Erythroblast (primary cell): Measurements from ENCODE around the gene HNF1B.
A peak's percentile ranks its signal among the peaks of the same experiment; 100 is the strongest.
"Not testable (repeated sequence)": the region's sequence is repeated elsewhere in the genome, so short reads cannot be mapped to it uniquely, and the experiment has no call there.

Experiments
- DNase-seq, 2 experiments: peaks; one replicate each; lab custom pipeline; 2025; lab: John Stamatoyannopoulos, UW
- GATA1 ChIP-seq: IDR thresholded peaks from 2 replicates; pipeline ENCODE4 v1.6.1; 2011; ENCODE audit warnings: low read depth, mild to moderate bottlenecking, control low read depth, low read length, moderate library complexity
- POLR2A ChIP-seq: IDR thresholded peaks from 2 replicates; pipeline ENCODE4 v1.6.1; 2011; ENCODE audit warnings: mild to moderate bottlenecking, low read length

HNF1B gene, protein sequence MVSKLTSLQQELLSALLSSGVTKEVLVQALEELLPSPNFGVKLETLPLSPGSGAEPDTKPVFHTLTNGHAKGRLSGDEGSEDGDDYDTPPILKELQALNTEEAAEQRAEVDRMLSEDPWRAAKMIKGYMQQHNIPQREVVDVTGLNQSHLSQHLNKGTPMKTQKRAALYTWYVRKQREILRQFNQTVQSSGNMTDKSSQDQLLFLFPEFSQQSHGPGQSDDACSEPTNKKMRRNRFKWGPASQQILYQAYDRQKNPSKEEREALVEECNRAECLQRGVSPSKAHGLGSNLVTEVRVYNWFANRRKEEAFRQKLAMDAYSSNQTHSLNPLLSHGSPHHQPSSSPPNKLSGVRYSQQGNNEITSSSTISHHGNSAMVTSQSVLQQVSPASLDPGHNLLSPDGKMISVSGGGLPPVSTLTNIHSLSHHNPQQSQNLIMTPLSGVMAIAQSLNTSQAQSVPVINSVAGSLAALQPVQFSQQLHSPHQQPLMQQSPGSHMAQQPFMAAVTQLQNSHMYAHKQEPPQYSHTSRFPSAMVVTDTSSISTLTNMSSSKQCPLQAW

GRCh38 chr17:37744961-37745800, at the start of gene HNF1B:
TSS of gene HNF1B (minus strand) at chr17:37745059. CDS start at chr17:37744884, 175 bp downstream.
- DNase-seq: no peak
- TF ChIP-seq POLR2A: no peak
- TF ChIP-seq GATA1: no peak

DNA sequence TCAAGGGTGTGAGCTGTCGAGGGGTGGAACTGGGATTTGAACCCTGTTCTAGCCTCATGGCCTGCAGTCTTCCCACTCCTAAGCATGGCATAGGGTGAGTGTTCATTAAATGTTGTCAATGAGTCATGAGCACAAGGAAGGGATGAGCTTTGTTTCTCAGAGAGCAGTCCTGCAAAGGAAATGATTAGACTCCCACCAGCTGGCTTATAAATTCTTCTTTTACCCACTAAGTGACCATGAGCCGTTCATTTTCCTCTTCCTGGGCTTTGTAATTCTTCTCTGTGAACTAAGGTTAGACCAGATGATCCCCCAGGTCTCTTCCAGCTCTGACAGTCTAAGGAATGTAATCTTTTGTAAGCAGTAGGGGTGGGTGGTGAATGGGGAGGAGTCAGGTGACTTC, 47.9 kb upstream of the HNF1B start:
- TF ChIP-seq POLR2A (no peak), GATA1 (no peak)
- DNase-seq: no peak

GRCh38 chr17:37791447-37792399, 46.9 kb upstream of the HNF1B start:
- TF ChIP-seq POLR2A (no peak), GATA1 (no peak)
- DNase-seq: peak; percentile 70 to 79

DNA sequence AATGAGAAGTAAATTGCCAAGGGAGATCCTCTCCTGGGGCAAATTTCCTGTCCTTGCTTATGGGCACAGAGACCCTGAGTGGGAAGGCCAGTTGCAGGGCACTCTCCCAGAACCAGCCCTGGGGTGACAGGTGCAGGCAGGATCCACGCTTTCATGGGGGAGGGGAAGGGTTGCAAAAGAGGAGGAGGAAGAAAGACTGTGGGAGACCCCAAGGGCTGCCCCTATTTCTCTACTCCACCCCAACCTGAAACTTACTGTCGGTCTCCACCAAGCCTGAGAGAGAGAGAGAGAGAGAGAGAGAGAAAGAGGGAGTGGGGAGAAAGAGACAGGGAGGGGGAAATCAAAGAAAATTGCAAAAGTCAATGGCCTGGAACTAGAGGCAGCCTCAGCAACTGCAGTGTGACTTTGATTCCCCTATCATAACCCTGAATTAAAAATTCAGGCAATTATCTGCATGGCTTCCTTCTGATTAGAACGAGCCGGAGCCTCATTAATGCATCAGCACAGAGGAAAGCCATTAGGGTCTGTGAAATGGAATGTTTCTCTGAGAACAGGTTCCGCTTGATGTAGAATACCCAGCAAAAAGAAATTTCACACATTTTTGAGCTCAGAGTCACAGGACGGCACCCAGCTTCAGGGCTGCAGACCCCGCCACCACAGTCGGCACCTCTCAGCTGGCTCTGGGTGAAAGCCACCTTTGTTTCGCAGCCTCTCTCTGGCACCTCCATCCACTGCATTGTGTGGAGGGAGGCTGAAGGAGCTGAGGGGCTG, 45.1 kb upstream of the HNF1B start:
- no peak for TF ChIP-seq POLR2A
- TF ChIP-seq GATA1: no peak
- no peak for DNase-seq

DNA sequence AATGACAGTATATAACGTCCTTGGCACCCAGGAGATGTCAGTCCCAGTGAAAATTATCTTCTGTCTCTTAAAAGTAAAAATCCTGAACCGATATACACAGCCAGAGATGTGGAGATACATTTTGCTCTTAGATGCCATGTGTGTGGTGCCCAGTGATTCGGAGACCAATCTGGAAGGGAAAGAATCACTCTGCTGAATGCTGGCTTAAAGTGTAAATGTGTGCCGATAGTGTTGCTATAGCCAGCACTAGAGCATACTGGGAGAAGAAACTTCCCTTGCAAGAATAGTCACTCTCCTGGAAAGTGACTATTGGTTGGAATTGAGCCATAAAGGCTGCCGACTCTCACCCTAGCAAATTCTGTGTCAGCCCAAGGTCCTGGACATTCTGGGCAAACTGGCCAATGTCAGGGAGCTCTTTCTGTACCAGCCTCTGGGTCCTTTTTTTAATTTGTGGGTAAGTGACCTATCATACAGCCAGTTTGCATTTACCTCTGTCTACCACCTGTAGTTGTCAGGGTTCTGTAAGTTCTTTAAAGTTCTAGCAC, 44.2 kb upstream of the HNF1B start:
- TF ChIP-seq POLR2A: no peak
- no peak for TF ChIP-seq GATA1
- DNase-seq: no peak

- no peak for TF ChIP-seq POLR2A
- no peak for TF ChIP-seq GATA1
- DNase-seq: no peak
Measured at GRCh38 chr17:37788526-37788925, 43.7 kb upstream of the HNF1B start.

DNA sequence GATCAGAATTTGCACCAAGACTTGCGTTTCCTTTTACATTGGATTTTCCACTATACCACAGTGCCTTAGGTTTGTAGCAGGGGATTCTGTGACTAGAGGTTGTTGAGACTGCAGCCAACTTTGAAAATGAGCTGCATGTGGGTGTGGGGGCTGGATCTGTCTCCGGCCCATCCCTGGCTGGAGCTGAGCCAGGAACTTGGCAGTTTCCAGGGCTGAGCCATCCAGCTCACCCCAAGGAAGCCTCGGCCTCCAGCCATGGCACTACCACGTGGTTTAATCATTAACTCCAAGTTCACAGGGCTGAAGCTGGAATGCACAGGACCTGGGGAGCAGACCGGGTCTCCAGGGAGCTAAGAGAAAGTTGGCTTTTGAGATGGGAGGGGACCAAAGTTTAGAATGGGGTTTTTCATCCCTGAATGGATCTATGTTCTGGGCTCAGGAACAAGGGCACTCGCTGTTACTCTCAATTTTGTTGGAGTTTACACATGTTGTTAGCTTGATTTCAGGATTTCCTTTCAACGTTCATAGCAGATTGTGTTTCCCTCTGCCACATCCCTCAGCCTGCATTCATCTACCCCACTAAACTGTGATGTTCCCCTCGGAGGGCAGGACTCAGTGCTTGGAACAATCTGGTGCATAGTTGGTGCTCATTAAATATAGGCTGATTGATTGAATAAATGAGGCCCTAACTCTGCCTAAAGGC, 42.3 kb upstream of the HNF1B start:
- TF ChIP-seq POLR2A (no peak), GATA1 (no peak)
- no peak for DNase-seq

DNA sequence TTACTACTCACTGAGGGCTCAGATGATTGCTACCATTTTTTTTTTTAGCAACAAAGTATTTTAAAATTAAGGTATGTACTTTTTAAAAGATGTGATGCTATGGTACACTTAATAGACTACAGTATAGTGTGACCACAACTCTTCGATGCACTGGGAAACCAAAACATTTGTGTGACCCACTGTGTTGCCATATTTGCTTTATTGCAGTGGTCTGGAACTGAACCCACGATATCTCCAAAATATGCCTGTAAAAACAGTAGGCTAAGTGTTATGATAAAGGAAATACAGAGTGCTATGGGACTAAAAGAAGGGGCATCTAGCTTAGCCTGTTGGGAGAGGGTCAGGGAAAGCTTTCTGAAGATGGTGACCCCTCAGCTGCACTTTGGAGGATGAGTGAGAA, 41.6 kb upstream of the HNF1B start:
- TF ChIP-seq GATA1 (no peak), POLR2A (no peak)
- no peak for DNase-seq

- not testable (repeated sequence) for DNase-seq
Measured at GRCh38 chr17:37782460-37782859, 37.6 kb upstream of the HNF1B start.

GRCh38 chr17:37781451-37781850, 36.6 kb upstream of the HNF1B start:
- no peak for TF ChIP-seq GATA1
- TF ChIP-seq POLR2A: no peak
- DNase-seq: no peak

DNA sequence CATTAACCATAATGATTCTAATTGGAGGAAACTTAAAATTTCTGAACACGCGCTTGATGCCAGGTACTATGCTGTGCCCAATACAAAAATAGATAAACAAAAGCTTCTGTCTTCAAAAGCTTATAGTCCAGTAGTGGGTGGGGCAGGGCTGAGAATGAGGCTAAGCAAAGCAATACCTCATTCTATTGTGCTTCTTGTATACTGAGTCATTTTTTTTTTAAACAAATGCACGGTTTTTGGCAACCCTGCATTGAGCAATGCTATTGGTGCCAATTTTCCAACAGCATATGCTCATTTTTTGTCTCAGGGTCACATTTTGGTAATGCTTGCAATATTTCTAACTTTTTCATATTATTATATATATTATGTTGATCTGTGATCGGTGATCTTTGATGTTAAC, 34.7 kb upstream of the HNF1B start:
- TF ChIP-seq POLR2A: no peak
- DNase-seq: no peak

GRCh38 chr17:37774504-37774903, 29.6 kb upstream of the HNF1B start:
- no peak for DNase-seq
- no peak for TF ChIP-seq GATA1
- no peak for TF ChIP-seq POLR2A
